Measurements from ENCODE around the gene GSTA4. TPM values are rescaled to one million over a fixed set of nuclear protein-coding genes. Genes with fewer than 3 reads are reported as not detected.
A peak's percentile ranks its signal among the peaks of the same experiment; 100 is the strongest.
"Not testable (repeated sequence)": the region's sequence is repeated elsewhere in the genome, so short reads cannot be mapped to it uniquely, and the experiment has no call there.

The GSTA4 gene
- polyA plus RNA-seq (2013, experiment 1 of 2) = 55.7 TPM
- polyA plus RNA-seq (2013, experiment 2 of 2) = 55.9 TPM

GRCh38 chr6:52995089-52995912 is at the start of gene GSTA4:
Gene GSTA4, minus strand, starts transcription at chr6:52995284. Its CDS starts 1,041 bp downstream, at chr6:52994243.
- peak within 1 kb of the TSS; percentile 74 for H3K4me2 ChIP-seq (ENCODE audit: insufficient read depth, low read length, poor library complexity, severe bottlenecking)
- peak within 1 kb of the TSS; percentile 88 to 91 for H3K4me3 ChIP-seq (ENCODE audit: low read length in 2 of 2)
- H2AK5ac ChIP-seq (ENCODE audit: low read depth, low read length) = peak within 1 kb of the TSS; percentile 85
- H3K4ac ChIP-seq (ENCODE audit: low read length) = peak within 1 kb of the TSS; percentile 4
- not testable (repeated sequence) for H3K4me1 ChIP-seq (ENCODE audit: control insufficient read depth in 2 of 2, insufficient read depth in 1 of 2, low read depth in 1 of 2, low read length in 2 of 2); H4K8ac ChIP-seq (ENCODE audit: low read depth, low read length); H3K27me3 ChIP-seq (ENCODE audit: control insufficient read depth in 3 of 3, insufficient read depth in 3 of 3, low read depth in 1 of 3, low read length in 3 of 3); H2BK12ac ChIP-seq (ENCODE audit: low read length); H4K91ac ChIP-seq (ENCODE audit: low read depth, low read length, poor library complexity); H2BK15ac ChIP-seq (ENCODE audit: low read length); H3K9me3 ChIP-seq (replicated peaks in 1 of 2; ENCODE audit: control insufficient read depth in 2 of 2, insufficient read depth in 1 of 2, low read depth in 1 of 2, low read length in 2 of 2); H2BK120ac ChIP-seq (ENCODE audit: low read depth, low read length); H3K79me1 ChIP-seq (ENCODE audit: low read depth, low read length)
- peak within 1 kb of the TSS; percentile 91 for H2AFZ ChIP-seq (ENCODE audit: low read length)
- H3K9ac ChIP-seq (ENCODE audit: low read depth, low read length, poor library complexity) = peak within 1 kb of the TSS; percentile 85
- H3K18ac ChIP-seq (ENCODE audit: low read length) = peak within 1 kb of the TSS; percentile 98
- no CpG with 5 or more reads among the region's 41 CpGs for WGBS, 2 donors (ENCODE audit: extremely low coverage in 2 of 2, insufficient read length in 2 of 2, insufficient replicate concordance in 1 of 2)
- H3K23ac ChIP-seq (ENCODE audit: low read depth, low read length, poor library complexity) = peak within 1 kb of the TSS; percentile 30
- DNase-seq (ENCODE audit: low spot score) = peak; percentile 98
- peaks cover 0 to 22% of the 10 kb centered on the region in 2 donors for H3K36me3 ChIP-seq (replicated peaks in 1 of 2; ENCODE audit: control insufficient read depth in 2 of 2, insufficient read depth in 2 of 2, low read length in 2 of 2)
- H2BK5ac ChIP-seq (ENCODE audit: low read length) = peak within 1 kb of the TSS; percentile 88
- peak within 1 kb of the TSS; percentile 56 for H3K14ac ChIP-seq (ENCODE audit: low read length)
- H3K27ac ChIP-seq (replicated peaks; ENCODE audit: low read length) = peak within 1 kb of the TSS; percentile 98

DNA sequence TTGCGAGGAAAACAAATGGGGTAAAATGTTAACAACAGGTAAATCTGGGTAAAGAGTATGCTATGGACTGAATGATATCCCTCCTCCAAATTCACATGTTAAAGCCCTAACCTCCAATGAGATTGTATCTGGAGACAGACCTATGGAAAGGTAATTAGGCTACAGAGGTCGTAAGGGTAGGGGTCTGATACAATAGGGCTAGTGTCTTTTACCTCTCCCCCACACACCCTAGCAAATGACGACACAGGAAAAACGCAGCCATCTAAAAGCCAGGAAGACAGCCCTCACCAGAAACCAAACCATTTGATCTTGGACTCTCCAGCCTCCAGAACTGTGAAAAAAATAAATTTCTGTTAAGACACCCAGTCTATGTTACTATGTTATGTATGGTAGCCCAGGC is 49.5 kb upstream of the GSTA4 start:
- no peak overlapping the region for H3K27ac ChIP-seq (replicated peaks; ENCODE audit: low read length)

DNA sequence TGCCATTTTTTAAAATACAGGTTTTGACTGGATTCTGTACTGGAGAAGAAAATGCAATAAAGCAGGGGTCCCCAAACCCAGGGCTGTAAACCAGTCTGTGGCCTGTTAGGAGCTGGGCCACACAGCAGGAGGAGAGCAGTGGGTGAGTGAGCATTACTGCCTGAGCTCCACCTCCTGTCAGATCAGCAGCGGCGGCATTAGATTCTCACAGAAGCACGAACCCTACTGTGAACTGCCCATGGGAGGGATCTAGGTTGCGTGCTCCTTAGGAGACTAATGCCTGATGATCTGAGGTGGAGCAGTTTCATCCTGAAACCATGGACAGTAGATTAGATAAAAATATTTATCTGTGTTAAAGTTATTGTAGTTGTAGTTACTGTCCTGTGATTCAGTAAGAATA is 49.0 kb upstream of the GSTA4 start:
- no peak overlapping the region for H3K14ac ChIP-seq (ENCODE audit: low read length)
- no peak for DNase-seq (ENCODE audit: low spot score)
- no peak overlapping the region for H4K8ac ChIP-seq (ENCODE audit: low read depth, low read length)
- H2BK12ac ChIP-seq (ENCODE audit: low read length) = no peak overlapping the region
- H3K27ac ChIP-seq (replicated peaks; ENCODE audit: low read length) = no peak overlapping the region
- H2AK5ac ChIP-seq (ENCODE audit: low read depth, low read length) = no peak overlapping the region
- H3K79me1 ChIP-seq (ENCODE audit: low read depth, low read length) = no peaks in the 10 kb centered on the region
- no peak overlapping the region for H2BK15ac ChIP-seq (ENCODE audit: low read length)
- no peak overlapping the region for H2BK120ac ChIP-seq (ENCODE audit: low read depth, low read length)
- H3K36me3 ChIP-seq (replicated peaks in 1 of 2; ENCODE audit: control insufficient read depth in 2 of 2, insufficient read depth in 2 of 2, low read length in 2 of 2) = peaks cover 9 to 30% of the 10 kb centered on the region in 2 donors
- no peak overlapping the region for H2AFZ ChIP-seq (ENCODE audit: low read length)
- no peaks in the 10 kb centered on the region for H3K27me3 ChIP-seq (ENCODE audit: control insufficient read depth in 3 of 3, insufficient read depth in 3 of 3, low read depth in 1 of 3, low read length in 3 of 3)
- no peaks in the 10 kb centered on the region for H3K9me3 ChIP-seq (replicated peaks in 1 of 2; ENCODE audit: control insufficient read depth in 2 of 2, insufficient read depth in 1 of 2, low read depth in 1 of 2, low read length in 2 of 2)
- peaks cover 4 to 20% of the 10 kb centered on the region in 2 donors for H3K4me1 ChIP-seq (ENCODE audit: control insufficient read depth in 2 of 2, insufficient read depth in 1 of 2, low read depth in 1 of 2, low read length in 2 of 2)
- no peak overlapping the region for H3K4me2 ChIP-seq (ENCODE audit: insufficient read depth, low read length, poor library complexity, severe bottlenecking)
- H3K9ac ChIP-seq (ENCODE audit: low read depth, low read length, poor library complexity) = no peak overlapping the region
- WGBS, 2 donors (ENCODE audit: extremely low coverage in 2 of 2, insufficient read length in 2 of 2, insufficient replicate concordance in 1 of 2) = no CpG with 5 or more reads among the region's 4 CpGs
- no peak overlapping the region for H2BK5ac ChIP-seq (ENCODE audit: low read length)
- H4K91ac ChIP-seq (ENCODE audit: low read depth, low read length, poor library complexity) = no peak overlapping the region
- H3K4me3 ChIP-seq (ENCODE audit: low read length in 2 of 2) = no peak overlapping the region
- H3K23ac ChIP-seq (ENCODE audit: low read depth, low read length, poor library complexity) = no peak overlapping the region
- H3K4ac ChIP-seq (ENCODE audit: low read length) = no peak overlapping the region
- no peak overlapping the region for H3K18ac ChIP-seq (ENCODE audit: low read length)

More for the DNA sequence above, 49.5 kb upstream of the GSTA4 start:
- Histone ChIP-seq H2BK15ac (ENCODE audit: low read length) (no peak overlapping the region), H3K14ac (ENCODE audit: low read length) (no peak overlapping the region), H2AK5ac (ENCODE audit: low read depth, low read length) (no peak overlapping the region), H3K23ac (ENCODE audit: low read depth, low read length, poor library complexity) (no peak overlapping the region), H3K9ac (ENCODE audit: low read depth, low read length, poor library complexity) (no peak overlapping the region), H3K4me1 (ENCODE audit: control insufficient read depth in 2 of 2, insufficient read depth in 1 of 2, low read depth in 1 of 2, low read length in 2 of 2) (peaks cover 6 to 20% of the 10 kb centered on the region in 2 donors), H3K79me1 (ENCODE audit: low read depth, low read length) (no peaks in the 10 kb centered on the region), H4K8ac (ENCODE audit: low read depth, low read length) (no peak overlapping the region), H3K36me3 (replicated peaks in 1 of 2; ENCODE audit: control insufficient read depth in 2 of 2, insufficient read depth in 2 of 2, low read length in 2 of 2) (peaks cover 5 to 25% of the 10 kb centered on the region in 2 donors), H3K4me3 (ENCODE audit: low read length in 2 of 2) (no peak overlapping the region), H2AFZ (ENCODE audit: low read length) (no peak overlapping the region), H2BK120ac (ENCODE audit: low read depth, low read length) (no peak overlapping the region), H3K4me2 (ENCODE audit: insufficient read depth, low read length, poor library complexity, severe bottlenecking) (no peak overlapping the region), H2BK5ac (ENCODE audit: low read length) (no peak overlapping the region), H2BK12ac (ENCODE audit: low read length) (no peak overlapping the region), H3K9me3 (replicated peaks in 1 of 2; ENCODE audit: control insufficient read depth in 2 of 2, insufficient read depth in 1 of 2, low read depth in 1 of 2, low read length in 2 of 2) (no peaks in the 10 kb centered on the region), H3K18ac (ENCODE audit: low read length) (no peak overlapping the region), H3K27me3 (ENCODE audit: control insufficient read depth in 3 of 3, insufficient read depth in 3 of 3, low read depth in 1 of 3, low read length in 3 of 3) (no peaks in the 10 kb centered on the region), H4K91ac (ENCODE audit: low read depth, low read length, poor library complexity) (no peak overlapping the region), H3K4ac (ENCODE audit: low read length) (no peak overlapping the region)
- no peak for DNase-seq (ENCODE audit: low spot score)
- no CpG with 5 or more reads among the region's 4 CpGs for WGBS, 2 donors (ENCODE audit: extremely low coverage in 2 of 2, insufficient read length in 2 of 2, insufficient replicate concordance in 1 of 2)

DNA sequence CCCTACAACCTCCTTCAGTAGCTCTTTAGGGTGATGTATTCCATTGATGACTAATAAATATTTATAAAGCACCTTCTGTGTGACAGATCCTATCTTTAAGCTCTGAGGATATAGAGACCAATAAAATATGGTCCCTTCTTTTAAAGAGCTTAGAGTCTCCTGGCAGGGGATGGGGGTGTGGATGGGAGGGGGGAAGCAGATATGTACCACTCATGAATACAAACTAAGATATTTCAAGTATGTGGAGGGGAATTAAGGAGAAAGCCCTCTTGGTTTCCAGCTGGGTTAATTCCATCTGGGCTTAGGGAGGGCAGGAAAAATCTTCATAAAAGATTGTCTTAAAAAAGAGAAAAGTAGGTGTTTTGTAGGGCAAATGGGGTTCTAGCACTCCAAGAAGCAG is 48.5 kb upstream of the GSTA4 start:
- Histone ChIP-seq H3K4me3 (ENCODE audit: low read length in 2 of 2) (no peak overlapping the region), H2BK12ac (ENCODE audit: low read length) (no peak overlapping the region), H2AFZ (ENCODE audit: low read length) (no peak overlapping the region), H4K8ac (ENCODE audit: low read depth, low read length) (no peak overlapping the region), H3K9ac (ENCODE audit: low read depth, low read length, poor library complexity) (no peak overlapping the region), H3K79me1 (ENCODE audit: low read depth, low read length) (no peaks in the 10 kb centered on the region), H3K4me1 (ENCODE audit: control insufficient read depth in 2 of 2, insufficient read depth in 1 of 2, low read depth in 1 of 2, low read length in 2 of 2) (peaks cover 4 to 16% of the 10 kb centered on the region in 2 donors), H3K27me3 (ENCODE audit: control insufficient read depth in 3 of 3, insufficient read depth in 3 of 3, low read depth in 1 of 3, low read length in 3 of 3) (no peaks in the 10 kb centered on the region), H2BK5ac (ENCODE audit: low read length) (no peak overlapping the region), H3K23ac (ENCODE audit: low read depth, low read length, poor library complexity) (no peak overlapping the region), H3K36me3 (replicated peaks in 1 of 2; ENCODE audit: control insufficient read depth in 2 of 2, insufficient read depth in 2 of 2, low read length in 2 of 2) (peaks cover 9 to 35% of the 10 kb centered on the region in 2 donors), H2AK5ac (ENCODE audit: low read depth, low read length) (no peak overlapping the region), H3K9me3 (replicated peaks in 1 of 2; ENCODE audit: control insufficient read depth in 2 of 2, insufficient read depth in 1 of 2, low read depth in 1 of 2, low read length in 2 of 2) (no peaks in the 10 kb centered on the region), H3K27ac (replicated peaks; ENCODE audit: low read length) (no peak overlapping the region), H3K14ac (ENCODE audit: low read length) (no peak overlapping the region), H3K4me2 (ENCODE audit: insufficient read depth, low read length, poor library complexity, severe bottlenecking) (no peak overlapping the region), H4K91ac (ENCODE audit: low read depth, low read length, poor library complexity) (no peak overlapping the region), H2BK15ac (ENCODE audit: low read length) (no peak overlapping the region), H3K18ac (ENCODE audit: low read length) (no peak overlapping the region), H3K4ac (ENCODE audit: low read length) (no peak overlapping the region), H2BK120ac (ENCODE audit: low read depth, low read length) (no peak overlapping the region)
- DNase-seq (ENCODE audit: low spot score) = no peak

Data from neuronal stem cell (in vitro differentiated cells).